ENCODE data around the gene INPP5A. TPM values are rescaled to one million over a fixed set of nuclear protein-coding genes. Genes with fewer than 3 reads are reported as not detected.

The INPP5A gene
- total and polyA plus RNA-seq, 7 donors: 15.1 to 48.8 (median 40.9) TPM

GRCh38 chr10:132748135-132748534 lies 210.5 kb downstream of the INPP5A start:
- no peaks in the 10 kb centered on the region for H3K4me1 ChIP-seq
- H3K4me3 ChIP-seq: no peak overlapping the region
- H3K36me3 ChIP-seq (ENCODE audit: insufficient read depth in 1 of 2, low read depth in 1 of 2): peaks cover 0 to 19% of the 10 kb centered on the region in 2 donors
- ATAC-seq: no peak
- no peaks in the 10 kb centered on the region for H3K27me3 ChIP-seq (ENCODE audit: insufficient read depth in 3 of 3, low read length in 2 of 3)
- intact Hi-C loops (cut with DNase I): no loop called here
- no peak overlapping the region for H3K27ac ChIP-seq
- H3K9me3 ChIP-seq: no peaks in the 10 kb centered on the region
- DNase-seq: no peak
- TF ChIP-seq CTCF (IDR thresholded peaks at IDR 0.05): no peak
- WGBS, 3 donors: 86 to 93% (median 90%) methylated on average over 12 to 15 of the region's 15 CpGs

GRCh38 chr10:132748545-132749370 lies 211.2 kb downstream of the INPP5A start:
- TF ChIP-seq CTCF (IDR thresholded peaks at IDR 0.05): no peak

GRCh38 chr10:132749371-132749795 lies 211.8 kb downstream of the INPP5A start:
- ATAC-seq (no peak), DNase-seq (no peak)
- no peak for TF ChIP-seq CTCF (IDR thresholded peaks at IDR 0.05)
- Histone ChIP-seq H3K4me3 (no peak overlapping the region), H3K9me3 (no peaks in the 10 kb centered on the region), H3K36me3 (ENCODE audit: insufficient read depth in 1 of 2, low read depth in 1 of 2) (peaks cover 0 to 31% of the 10 kb centered on the region in 2 donors), H3K27ac (no peak overlapping the region), H3K4me1 (no peaks in the 10 kb centered on the region), H3K27me3 (ENCODE audit: insufficient read depth in 3 of 3, low read length in 2 of 3) (no peaks in the 10 kb centered on the region)
- intact Hi-C loops (cut with DNase I): no loop called here
- 87 to 93% (median 89%) methylated on average over 21 to 22 of the region's 22 CpGs for WGBS, 3 donors

More at GRCh38 chr10:132748545-132749370, 211.2 kb downstream of the INPP5A start:
- Histone ChIP-seq H3K27me3 (ENCODE audit: insufficient read depth in 3 of 3, low read length in 2 of 3) (no peaks in the 10 kb centered on the region), H3K4me3 (no peak overlapping the region), H3K4me1 (no peaks in the 10 kb centered on the region), H3K9me3 (no peaks in the 10 kb centered on the region), H3K27ac (no peak overlapping the region), H3K36me3 (ENCODE audit: insufficient read depth in 1 of 2, low read depth in 1 of 2) (peaks cover 0 to 25% of the 10 kb centered on the region in 2 donors)
- intact Hi-C loops (cut with DNase I): no loop called here
- DNase-seq: no peak
- no peak for ATAC-seq
- WGBS, 3 donors: 88 to 91% (median 90%) methylated on average over 36 of the region's 36 CpGs

- intact Hi-C loops (cut with DNase I): no loop called here
- Histone ChIP-seq H3K27ac (no peak overlapping the region), H3K9me3 (no peaks in the 10 kb centered on the region), H3K4me3 (no peak overlapping the region), H3K27me3 (ENCODE audit: insufficient read depth in 3 of 3, low read length in 2 of 3) (no peaks in the 10 kb centered on the region), H3K4me1 (no peaks in the 10 kb centered on the region), H3K36me3 (ENCODE audit: insufficient read depth in 1 of 2, low read depth in 1 of 2) (peaks cover 0 to 40% of the 10 kb centered on the region in 2 donors)
- TF ChIP-seq CTCF (IDR thresholded peaks at IDR 0.05): no peak
- WGBS, 3 donors: 93 to 94% (median 93%) methylated on average over 14 of the region's 14 CpGs
- ATAC-seq: no peak
- DNase-seq: no peak
Measured at GRCh38 chr10:132750936-132751335, 213.3 kb downstream of the INPP5A start.
